Stimulated activated CD8-positive, alpha-beta memory T cell treated with anti-CD3 and anti-CD28 coated beads, Interleukin-12 subunit alpha, Interleukin-12 subunit beta, amount 100 ng/mL, for 4 hours (primary cell): ENCODE results near the gene PRTN3.
"Not testable (repeated sequence)": the region's sequence is repeated elsewhere in the genome, so short reads cannot be mapped to it uniquely, and the experiment has no call there.

Experiments
- DNase-seq: peaks from one replicate; pipeline ENCODE4 v3.0.0-alpha.2; 2020; ENCODE audit warnings: low read depth

PRTN3 gene

DNA sequence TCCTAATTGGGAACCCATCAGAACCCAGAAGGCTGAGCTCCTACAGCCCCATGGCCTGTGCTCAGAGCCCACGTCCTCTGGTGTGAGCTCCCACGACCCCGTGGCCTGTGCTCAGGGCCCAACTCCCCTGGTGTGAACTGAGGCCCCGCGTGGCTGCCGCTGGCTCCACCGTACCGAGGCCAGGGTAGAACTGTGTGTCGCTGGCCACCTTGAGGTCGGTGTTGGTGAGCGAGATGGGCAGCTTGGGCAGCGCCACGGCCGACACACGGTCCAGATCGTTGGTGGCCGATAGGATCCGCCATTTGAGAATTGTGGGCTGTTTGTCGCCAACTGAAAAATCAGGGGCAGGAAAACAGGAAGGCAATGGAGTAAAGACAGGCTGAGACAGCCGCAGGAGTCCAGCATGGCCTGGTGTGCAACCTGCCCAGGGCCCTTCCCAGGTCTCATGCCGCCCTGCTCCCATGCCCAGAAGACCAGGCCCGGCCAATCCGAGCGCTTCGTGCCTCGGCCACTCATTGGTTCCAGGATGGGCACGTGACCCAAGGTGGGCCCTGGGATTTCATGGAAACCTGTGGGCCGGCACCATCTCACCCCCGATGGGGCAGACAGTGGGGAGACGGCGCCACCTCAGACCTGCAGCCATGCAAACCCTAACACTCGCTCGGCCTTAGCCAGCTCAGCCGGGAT, 40.7 kb downstream of the PRTN3 start:
- DNase-seq: no peak

DNA sequence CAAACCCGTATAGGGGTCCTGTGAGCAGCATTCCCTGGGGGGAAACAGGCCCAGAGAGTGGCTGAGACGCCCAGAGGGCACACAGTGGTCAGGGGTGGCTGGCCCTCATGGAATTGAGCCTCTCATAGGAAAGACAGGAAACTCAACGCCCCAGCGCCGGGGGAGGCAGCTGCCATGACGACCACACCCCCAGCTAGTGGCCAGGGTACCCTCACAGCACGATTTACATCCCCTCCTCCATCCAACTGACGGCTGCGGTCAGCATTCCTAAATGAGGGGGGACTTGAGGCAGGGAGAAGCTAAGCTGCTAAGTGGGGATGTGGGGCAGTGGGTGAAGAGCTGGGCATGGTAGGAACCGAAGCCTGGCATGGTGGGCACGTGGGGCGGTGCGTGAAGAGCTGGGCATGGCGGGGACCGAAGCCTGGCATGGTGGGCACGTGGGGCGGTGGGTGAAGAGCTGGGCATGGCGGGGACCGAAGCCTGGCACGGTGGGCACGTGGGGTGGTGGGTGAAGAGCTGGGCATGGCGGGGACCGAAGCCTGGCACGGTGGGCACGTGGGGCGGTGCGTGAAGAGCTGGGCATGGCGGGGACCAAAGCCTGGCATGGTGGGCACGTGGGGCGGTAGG, 42.2 kb downstream of the PRTN3 start:
- no peak for DNase-seq

DNA sequence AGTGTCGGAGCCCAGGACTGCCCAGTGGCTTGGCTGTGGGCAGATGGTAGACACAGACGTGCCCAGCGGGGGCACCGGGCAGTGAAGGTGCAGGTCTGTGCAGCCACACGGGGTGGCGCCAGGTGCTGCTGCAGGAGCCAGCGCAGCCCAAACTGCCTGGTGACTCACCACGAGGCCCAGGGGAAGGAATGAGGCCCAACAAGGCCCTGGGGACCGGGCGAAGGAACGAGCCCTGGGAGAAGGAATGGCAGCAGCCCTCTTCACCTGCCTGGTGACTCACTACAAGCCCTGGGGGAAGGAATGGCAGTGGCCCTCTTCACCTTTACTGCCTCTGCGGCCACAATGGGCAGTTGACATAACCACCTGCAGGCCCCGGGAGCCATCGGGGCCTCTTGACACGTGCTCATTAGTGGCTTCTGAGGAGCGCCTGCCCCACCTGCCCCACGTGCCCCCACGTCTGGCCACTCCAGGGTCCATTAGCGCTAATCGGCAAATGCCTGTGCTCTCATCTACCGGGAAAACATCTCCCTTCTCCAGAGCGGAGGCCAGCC, 42.9 kb downstream of the PRTN3 start:
- DNase-seq: no peak

DNA sequence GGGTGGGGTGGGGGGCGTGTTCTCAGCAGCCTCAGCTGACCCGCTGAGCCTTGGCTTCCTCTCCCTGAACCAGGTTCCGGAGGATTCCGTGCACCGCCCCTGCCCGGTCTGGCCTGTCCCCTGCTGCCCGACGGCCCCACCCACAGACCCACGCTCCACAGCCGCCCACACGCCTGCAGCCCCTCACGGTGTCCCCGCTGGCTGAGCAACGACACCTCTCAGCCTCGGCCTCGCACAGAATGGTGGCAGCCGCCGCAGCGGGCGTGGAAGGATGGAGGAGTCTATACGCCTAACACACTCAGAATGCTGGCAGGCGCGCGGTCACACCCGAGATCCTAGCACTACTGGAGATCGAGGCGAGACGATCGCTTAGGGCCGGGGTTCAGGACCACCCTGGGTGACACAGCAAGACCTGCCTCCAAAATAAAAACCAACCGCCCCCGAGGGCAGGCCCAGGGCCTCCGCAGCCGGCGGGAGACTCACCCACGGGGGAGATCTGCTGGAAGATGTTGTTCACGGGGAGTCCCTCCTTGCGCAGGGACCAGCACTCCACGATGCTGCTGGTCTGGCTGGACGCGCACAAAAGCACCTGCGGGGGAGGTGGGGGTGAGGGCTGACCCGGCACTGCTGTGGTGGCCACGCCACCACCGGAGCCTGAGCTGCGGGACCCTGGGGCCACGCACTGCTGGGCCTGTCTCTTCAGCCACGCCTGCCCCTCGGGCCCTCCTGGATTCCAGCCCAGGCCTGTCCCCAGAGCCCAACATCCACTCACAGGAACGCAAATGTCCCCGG, 43.8 kb downstream of the PRTN3 start:
- no peak for DNase-seq

DNA sequence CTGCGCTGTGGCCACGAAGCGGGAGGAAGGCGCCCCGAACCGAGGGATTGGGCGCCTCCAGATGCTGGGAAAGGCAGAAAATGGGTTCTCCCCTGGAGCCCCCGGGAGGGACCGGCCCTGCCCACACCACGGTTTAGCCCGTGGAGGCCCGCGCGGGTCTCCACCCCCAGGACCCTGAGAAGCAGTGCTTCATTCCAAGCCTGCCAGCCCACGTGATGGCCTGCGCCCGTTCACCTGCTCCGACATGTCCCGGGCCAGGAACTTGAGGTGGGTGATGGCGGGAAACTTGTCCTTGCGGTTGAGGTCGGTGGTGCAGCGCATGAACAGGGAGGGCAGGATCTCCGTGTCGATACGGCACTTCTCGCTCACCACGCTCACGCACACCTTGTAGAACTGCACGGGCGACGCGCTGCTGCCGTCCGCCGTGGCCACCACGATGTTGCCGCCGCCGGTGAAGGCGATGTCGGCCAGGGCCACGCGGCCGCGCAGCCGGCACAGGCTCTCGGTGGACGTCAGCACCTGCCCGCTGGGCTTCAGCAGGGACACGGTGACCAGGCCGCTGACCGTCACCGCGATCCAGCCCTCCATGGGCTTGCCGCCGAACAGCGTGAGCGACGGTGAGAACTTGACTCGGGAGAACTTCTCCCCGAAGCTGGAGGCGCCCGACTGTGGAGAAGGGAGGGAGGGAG, 44.9 kb downstream of the PRTN3 start:
- DNase-seq: no peak

DNA sequence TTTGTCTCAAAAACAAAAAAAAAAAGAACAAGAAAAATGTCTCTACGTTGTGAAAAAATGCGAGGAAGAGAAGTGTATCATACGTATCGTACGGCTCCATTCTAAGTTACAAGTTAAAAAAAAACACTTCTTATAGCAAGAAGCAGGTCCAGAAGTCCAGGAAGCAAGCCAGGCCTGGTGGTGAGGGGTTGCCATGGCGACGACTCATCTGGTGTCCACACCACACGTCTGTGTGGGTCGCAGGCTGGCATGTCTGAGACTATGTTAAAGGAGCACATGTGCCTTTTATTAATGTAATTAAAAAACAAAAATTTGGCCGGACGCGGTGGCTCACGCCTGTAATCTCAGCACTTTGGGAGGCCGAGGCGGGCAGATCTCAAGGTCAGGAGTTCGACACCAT, 46.3 kb downstream of the PRTN3 start:
- no peak for DNase-seq

DNA sequence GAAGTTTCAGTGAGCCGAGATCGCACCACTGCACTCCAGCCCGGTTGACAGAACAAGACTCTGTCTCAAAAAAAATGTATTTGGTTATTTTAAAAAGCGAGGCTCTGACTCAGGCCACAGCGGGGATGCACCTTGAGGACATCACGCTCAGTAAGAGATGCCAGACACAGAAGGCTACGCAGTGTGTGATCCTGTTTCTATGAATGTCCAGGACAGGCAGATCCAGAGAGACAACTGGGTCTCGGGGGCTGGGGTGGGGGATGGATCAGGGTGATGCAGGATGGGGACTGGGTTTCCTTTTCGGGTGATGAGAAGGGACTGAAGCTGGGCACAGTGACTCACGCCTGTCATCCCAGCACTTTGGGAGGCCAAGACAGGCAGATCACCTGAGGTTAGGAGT, 46.8 kb downstream of the PRTN3 start:
- no peak for DNase-seq

DNA sequence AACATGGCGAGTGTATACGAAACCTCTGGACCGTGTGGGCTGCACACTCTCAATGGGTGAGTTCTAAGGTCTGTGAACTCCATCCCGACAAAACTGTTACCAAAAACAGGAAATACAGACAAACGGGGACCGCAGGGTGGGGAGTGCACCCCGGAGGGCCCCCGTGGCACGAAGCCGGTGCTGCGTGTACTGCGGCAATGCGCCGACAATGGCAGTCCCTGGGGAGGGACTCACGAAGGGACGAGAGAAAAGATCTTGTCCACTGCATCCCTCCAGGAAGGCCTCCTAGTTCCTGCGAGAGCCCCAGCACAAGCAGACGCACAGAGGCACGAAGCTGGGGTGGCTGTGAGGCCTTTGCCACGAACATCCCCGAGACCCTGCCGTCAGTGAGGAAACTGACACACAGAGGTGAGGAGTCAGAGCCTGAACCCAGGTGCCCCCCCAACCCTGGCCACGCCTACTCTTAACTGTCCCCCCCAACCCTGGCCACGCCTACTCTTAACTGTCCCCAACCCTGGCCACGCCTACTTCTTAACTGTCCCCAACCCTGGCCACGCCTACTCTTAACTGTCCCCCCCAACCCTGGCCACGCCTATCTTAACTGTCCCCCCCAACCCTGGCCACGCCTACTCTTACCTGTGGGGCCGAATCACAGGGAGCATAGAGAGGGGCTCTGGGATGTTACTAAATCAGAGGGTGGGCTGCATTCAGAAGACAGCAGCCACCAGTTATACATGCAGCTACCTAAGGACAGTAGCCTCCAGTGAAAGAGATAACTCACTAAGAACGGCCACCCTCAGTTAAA, 48.0 kb downstream of the PRTN3 start:
- DNase-seq: no peak

DNA sequence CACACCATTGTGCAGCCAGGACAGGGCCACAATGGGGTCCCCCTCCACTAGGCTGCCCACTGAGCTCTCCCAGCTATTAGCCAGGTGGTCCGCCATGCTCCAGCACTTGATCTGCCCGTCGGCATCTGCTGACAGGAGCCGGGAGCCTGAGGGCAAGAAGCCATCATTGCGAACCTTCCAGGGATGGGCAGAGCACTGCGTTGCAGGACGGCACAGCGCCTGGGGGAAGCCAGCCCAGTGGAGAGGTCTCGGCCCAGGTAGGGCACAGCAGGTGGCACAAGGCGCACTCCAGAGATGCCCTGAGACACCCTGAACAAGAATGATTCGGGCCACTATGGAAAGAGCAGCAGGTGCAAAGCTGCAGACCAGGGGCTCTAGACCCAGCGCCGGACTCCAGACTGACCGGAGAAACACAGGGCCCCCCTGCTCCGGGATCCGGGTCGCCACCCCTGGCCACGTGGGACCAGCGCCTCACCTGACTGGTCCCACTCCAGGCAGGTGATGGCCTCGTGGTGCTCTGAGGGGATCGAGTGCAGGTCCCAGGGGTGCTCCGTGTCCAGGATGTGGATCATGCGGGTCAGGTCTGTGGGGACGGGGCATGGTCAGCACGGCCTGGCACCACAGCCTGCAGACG, 49.0 kb downstream of the PRTN3 start:
- DNase-seq: no peak

DNA sequence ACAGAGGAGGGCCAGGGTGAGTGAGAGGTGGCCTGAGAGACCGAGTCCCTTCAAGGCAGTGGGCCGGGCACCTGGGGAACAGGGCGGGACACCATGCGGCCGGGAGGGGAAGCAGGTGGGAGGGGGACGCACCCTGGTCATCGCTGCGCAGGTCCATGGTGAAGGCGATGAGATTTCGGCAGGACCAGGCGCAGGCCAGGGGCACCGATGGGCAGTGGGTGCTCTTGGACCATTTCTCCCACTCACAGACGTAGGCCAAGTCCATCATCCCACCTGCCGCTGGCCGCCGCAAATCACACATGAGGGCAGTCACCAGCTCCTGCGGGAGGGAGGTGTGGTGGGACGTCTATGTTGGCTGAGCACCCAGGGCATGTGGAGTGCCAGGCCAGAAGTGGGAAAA, 50.0 kb downstream of the PRTN3 start:
- no peak for DNase-seq

DNA sequence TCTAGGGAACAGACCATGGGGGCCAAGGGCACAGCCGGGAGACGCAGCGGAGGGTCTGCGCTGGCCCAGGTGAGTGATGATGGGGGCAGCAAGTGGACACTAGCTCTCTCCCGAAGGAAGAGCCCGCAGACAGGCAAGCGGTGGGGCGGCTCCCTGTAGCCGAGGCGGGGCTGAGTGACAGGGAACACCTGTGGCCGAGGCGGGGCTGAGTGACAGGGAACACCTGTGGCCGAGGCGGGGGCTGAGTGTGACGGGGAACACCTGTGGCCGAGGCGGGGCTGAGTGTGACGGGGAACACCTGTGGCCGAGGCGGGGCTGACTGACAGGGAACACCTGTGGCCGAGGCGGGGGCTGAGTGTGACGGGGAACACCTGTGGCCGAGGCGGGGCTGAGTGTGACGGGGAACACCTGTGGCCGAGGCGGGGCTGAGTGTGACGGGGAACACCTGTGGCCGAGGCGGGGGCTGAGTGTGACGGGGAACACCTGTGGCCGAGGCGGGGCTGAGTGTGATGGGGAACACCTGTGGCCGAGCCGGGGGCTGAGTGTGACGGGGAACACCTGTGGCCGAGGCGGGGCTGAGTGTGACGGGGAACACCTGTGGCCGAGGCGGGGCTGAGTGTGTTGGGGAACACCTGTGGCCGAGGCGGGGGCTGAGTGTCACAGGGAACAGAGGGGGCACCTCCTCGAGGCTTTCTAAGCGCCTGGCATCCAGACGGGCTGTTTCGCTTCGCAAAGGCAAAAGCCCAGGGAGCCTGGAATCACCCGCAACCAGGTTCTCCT, 50.8 kb downstream of the PRTN3 start:
- not testable (repeated sequence) for DNase-seq

DNA sequence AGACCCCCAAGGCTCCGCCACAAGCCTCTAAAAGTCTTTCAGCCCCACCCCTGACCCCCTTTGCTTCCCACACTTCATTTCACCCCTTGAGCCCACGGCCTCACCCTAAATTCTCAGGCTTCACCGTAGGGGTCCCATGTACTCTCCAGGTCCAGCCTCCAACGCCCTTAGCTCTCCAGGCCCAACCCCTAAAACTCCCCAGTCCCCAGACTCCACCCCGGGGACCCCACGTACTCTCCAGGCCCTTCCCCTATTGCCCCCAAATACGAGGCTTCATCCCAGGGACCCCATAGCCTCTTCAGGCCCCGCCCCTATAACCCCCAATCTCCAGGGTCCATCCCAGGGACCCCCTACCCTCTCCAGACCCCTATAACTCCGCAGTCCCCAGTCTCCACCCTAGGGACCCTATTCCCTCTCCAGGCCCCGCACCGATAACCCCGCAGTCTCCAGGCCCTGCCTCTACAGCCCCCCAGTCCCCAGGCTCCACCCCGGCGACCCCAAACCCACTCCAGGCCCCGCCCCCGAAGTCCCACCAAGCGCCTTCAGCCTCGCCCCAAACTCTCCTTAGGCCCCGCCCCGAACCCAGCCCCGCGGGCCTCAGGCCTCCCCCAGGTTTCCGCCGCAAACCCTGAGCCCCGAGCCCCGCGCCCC, 51.6 kb downstream of the PRTN3 start:
- no peak for DNase-seq

DNA sequence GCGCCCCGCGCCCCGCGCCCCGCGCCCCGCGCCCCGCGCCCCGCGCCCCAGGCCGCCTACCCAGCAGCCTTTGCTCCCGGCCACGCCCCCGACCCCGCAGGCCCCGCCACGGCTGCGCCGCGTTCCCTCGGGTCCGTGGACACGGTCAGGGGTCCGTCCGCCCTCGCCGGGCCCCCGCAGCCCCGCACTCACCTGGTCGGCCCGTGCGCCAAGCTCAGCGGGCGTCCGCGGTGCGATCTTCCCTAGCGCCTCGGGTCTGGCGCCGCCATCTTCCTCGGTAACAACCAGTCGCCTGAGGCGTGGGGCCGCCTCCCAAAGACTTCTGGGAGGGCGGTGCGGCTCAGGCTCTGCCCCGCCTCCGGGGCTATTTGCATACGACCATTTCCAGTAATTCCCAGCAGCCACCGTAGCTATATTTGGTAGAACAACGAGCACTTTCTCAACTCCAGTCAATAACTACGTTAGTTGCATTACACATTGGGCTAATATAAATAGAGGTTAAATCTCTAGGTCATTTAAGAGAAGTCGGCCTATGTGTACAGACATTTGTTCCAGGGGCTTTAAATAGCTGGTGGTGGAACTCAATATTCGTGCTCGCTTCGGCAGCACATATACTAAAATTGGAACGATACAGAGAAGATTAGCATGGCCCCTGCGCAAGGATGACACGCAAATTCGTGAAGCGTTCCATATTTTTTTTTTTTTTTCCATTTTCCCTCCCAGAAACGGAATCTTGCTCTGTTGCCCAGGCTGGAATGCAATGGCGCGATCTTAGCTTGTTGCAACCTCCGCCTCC, 52.3 kb downstream of the PRTN3 start, which contains the start of the genes MED16 and RNU6-9:
MED16 (minus strand) TSS at position 294 of the 796 bp plus-strand sequence. CDS start 2,056 bp downstream, outside the sequence.
RNU6-9 (plus strand) TSS at position 591 of the 796 bp plus-strand sequence.
- peak; percentile 78 for DNase-seq

DNA sequence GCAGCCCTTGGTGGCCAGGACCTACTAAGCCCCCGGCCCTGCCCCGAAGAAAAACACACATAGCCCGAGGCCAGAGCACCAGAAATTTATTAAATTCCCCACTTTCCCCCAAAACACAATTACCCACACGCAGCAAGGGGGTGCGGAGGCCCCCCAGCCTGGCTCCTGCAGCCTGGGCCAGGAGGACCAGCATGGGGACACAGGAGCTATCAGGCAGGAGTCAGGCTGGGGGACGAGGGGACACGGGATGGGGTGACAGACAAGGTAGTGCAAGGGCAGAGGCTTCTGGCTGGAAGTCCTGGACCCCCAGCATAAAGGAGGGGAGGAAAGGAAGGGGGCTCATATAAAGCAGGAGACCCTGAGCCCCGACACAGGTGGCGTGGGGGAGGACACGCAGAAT, 55.6 kb downstream of the PRTN3 start:
- no peak for DNase-seq

DNA sequence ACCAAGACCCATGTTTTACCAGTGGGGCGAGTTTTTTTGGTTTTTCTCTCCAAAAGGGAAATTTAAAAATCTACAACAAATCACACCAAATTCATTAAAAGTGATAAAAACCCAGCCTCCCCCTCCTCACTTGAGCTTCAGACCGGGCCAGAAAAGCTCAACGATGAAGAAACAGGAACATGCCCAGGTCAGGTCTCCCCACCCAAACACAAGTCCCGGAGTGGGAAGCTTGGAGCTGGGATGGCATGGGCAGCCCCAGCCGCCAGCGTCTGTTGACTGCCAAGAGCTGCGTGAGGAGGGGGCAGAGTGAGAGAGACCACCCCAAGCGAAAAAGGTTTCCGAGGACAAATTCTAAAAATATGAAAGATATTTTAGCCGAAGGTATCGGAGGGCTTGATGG, 56.2 kb downstream of the PRTN3 start:
- no peak for DNase-seq

DNA sequence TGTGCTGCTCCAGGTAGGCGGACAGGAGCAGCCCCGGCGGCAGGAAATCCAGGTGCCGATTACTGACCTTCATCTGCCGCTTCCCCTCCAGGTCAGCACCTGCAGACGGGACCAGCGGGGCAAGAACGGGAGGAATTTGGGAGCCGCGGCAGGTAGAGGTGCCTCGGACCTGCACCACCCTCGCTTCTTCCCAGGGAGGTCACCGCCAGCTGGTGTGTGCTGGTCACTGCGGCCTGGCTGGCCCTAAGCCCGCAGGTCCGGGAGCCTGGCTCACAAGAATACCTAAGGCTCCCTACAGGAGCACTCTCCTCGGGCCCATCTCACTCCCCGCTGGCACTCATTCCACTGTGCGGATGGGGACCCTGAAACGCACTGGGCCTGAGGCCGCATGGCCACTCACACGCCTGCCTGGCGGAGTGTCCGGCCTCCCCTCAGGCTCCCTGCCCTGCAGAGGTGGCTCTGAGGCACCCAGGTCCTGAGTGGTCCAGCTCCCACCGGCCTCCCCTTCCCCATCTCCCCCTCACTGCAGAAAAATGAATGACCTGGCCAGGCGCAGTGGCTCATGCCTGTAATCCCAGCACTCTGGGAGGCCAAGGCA, 56.7 kb downstream of the PRTN3 start:
- no peak for DNase-seq
